ENCODE results near the gene LRP1.

Gene LRP1

DNA sequence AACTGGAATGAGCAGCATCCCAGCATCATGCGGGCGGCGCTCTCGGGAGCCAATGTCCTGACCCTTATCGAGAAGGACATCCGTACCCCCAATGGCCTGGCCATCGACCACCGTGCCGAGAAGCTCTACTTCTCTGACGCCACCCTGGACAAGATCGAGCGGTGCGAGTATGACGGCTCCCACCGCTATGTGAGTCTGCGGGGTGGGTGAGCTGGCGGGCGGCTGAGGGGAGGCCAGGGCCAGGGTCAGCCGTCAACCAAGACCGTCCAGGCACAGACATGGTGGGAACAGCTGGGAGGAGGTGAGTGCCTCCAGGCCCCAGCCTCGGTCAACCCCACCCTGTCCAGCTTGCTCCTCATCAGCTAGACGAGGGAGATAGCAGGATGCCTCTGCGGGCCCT is 62.5 kb downstream of the LRP1 start:
- no peak for DNase-seq (ENCODE audit: low read depth in 1 of 2, low spot score in 1 of 2)

DNA sequence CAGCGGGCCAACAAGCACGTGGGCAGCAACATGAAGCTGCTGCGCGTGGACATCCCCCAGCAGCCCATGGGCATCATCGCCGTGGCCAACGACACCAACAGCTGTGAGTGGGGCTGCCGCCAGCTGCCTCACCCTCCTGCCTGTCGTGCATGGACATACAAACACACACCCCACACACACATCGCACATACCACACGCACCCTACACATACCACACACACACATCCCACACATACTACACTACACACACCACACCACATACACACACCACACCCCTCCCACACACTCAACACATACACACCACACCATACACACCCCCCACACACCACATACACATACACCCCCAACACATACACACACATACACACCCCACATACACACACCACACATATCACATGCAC is 63.1 kb downstream of the LRP1 start:
- no peak for DNase-seq (ENCODE audit: low read depth in 1 of 2, low spot score in 1 of 2)

DNA sequence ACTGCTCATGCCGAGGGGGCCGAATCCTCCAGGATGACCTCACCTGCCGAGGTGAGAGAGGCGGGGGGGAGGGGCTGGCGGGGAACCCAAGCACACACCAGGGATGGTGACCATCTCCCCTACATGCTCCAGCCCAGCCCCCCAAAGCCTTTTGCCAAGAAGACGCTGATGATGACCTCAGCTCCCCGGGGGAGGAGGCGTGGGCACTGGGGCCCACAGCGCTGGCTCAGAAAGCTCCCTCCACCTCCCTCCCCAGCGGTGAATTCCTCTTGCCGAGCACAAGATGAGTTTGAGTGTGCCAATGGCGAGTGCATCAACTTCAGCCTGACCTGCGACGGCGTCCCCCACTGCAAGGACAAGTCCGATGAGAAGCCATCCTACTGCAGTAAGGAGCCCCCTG is 64.6 kb downstream of the LRP1 start:
- no peak for DNase-seq (ENCODE audit: low read depth in 1 of 2, low spot score in 1 of 2)

DNA sequence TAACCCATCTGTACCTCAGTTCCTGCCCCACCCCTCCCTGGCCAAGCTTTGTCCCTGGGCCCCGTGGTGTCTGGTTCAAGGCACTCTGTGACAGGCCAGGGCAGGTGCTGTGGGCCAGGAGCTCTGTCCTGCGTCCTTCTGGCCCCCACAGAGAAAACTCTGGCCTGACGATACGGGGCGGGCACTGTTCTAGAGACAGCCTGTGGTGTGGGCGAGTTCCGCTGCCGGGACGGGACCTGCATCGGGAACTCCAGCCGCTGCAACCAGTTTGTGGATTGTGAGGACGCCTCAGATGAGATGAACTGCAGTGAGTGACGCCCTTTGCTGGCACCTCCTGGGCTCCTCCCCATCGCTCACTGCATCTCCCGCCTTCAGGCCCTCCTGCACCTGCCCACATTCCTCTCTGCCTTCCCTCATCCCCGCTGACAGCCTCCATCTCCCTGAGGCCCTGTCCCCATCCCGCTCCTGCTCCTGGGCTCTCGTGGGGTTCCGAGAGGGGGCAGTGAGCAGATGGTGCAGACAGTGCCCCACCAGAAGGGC is 65.5 kb downstream of the LRP1 start:
- DNase-seq (ENCODE audit: low read depth in 1 of 2, low spot score in 1 of 2): no peak

DNA sequence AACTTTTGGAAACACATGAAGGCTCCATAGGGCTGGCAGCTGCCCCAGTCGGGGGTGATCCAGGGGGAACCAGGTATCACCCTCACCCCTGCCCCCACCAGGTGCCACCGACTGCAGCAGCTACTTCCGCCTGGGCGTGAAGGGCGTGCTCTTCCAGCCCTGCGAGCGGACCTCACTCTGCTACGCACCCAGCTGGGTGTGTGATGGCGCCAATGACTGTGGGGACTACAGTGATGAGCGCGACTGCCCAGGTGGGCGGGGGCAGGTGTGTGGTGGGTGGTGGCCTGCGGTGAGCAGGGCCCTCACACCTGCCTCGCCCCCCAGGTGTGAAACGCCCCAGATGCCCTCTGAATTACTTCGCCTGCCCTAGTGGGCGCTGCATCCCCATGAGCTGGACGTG is 66.0 kb downstream of the LRP1 start:
- DNase-seq (ENCODE audit: low read depth in 1 of 2, low spot score in 1 of 2): no peak

DNA sequence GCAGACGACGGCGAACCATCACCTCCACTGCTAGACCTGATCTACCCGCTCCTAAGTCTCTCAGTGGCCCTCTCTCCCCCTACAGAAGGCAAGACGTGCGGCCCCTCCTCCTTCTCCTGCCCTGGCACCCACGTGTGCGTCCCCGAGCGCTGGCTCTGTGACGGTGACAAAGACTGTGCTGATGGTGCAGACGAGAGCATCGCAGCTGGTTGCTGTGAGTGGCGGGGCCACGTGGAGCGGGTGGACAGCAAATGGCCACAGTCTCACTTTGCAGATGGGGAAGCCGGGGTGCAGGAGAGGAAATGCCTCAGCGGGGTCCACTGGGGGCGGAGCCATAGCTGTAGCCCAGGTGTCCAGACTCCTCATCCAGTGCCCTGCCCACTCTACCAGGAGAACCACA is 66.9 kb downstream of the LRP1 start:
- DNase-seq (ENCODE audit: low read depth in 1 of 2, low spot score in 1 of 2): no peak

DNA sequence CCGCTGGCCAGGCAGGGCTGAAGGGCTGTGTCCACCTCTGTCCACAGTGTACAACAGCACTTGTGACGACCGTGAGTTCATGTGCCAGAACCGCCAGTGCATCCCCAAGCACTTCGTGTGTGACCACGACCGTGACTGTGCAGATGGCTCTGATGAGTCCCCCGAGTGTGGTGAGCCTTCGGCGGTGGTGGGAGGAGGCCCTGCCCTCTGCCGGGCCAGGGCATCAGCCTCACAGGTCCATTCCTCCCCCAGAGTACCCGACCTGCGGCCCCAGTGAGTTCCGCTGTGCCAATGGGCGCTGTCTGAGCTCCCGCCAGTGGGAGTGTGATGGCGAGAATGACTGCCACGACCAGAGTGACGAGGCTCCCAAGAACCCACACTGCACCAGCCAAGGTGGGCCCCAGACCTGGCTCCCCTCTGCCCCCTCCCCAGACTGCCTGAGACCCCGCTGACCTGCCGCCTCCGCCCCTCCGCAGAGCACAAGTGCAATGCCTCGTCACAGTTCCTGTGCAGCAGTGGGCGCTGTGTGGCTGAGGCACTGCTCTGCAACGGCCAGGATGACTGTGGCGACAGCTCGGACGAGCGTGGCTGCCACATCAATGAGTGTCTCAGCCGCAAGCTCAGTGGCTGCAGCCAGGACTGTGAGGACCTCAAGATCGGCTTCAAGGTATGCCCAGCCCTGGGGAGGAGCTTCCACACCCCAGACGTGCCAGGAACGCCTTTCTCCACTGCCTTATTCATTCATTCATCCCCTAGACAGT is 67.5 kb downstream of the LRP1 start:
- no peak for DNase-seq (ENCODE audit: low read depth in 1 of 2, low spot score in 1 of 2)

DNA sequence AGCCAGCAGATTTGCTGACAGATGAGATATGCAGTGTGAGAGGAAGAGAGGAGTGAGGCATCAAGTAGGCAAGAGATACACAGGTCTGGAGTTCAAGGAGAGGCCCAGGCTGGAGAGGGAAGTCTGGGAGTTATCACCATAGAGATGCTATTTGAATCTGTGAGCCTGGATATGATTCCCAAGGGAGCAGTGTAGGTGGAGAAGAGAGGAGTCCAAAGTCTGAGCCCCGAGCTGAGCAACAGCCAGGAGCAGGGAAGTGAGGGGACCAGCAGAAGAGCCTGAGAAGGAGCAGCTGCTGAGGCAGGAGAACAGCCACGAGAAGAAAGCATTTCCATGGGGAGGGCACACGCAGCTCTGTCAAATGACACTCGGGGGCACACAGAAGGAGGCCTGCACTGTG is 68.2 kb downstream of the LRP1 start:
- no peak for DNase-seq (ENCODE audit: low read depth in 1 of 2, low spot score in 1 of 2)

DNA sequence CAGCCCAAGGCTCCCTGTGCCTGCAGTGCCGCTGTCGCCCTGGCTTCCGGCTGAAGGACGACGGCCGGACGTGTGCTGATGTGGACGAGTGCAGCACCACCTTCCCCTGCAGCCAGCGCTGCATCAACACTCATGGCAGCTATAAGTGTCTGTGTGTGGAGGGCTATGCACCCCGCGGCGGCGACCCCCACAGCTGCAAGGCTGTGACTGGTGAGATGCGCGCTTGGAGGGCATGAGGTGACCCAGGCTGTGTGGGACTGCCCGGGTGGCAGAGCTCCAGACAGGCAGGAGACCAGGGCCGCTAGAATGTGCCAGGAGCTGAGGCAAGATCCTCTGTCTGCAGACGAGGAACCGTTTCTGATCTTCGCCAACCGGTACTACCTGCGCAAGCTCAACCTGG is 68.7 kb downstream of the LRP1 start:
- no peak for DNase-seq (ENCODE audit: low read depth in 1 of 2, low spot score in 1 of 2)

DNA sequence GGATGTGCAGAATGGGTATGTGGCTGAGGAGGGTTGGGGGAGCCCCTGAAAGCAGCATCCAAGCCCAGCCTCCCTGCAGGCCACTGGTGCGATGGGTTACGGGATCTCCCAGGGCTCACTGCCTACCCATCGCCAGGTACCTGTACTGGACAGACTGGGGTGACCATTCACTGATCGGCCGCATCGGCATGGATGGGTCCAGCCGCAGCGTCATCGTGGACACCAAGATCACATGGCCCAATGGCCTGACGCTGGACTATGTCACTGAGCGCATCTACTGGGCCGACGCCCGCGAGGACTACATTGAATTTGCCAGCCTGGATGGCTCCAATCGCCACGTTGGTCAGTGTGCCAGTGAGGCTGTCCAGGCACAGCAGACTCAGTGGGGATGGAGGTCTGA is 70.0 kb downstream of the LRP1 start:
- DNase-seq (ENCODE audit: low read depth in 1 of 2, low spot score in 1 of 2): no peak

DNA sequence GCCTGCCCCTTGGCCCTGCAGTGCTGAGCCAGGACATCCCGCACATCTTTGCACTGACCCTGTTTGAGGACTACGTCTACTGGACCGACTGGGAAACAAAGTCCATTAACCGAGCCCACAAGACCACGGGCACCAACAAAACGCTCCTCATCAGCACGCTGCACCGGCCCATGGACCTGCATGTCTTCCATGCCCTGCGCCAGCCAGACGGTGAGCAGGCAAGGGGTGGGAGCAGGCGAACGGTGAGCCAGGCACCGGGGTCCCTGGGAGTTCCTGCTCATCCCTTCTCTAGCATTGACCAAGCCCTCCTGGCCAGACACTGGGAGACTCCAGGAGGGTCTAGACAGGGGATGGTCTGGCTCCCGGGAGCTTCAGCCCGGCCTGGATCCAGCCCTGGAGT is 70.9 kb downstream of the LRP1 start:
- no peak for DNase-seq (ENCODE audit: low read depth in 1 of 2, low spot score in 1 of 2)

DNA sequence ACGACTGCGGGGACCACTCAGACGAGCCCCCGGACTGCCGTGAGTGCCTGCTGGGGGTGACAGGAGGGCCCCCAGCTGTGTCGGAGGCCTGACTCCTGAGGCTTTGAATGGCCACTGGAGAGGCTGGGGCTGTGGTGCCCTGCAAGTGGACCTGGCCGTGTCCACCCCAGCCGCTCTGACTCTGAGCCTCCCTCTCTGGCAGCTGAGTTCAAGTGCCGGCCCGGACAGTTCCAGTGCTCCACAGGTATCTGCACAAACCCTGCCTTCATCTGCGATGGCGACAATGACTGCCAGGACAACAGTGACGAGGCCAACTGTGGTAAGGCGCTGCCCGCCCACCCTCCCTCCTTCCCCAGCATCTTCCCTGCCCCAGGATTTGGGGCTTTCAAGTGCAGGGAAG is 72.2 kb downstream of the LRP1 start:
- DNase-seq (ENCODE audit: low read depth in 1 of 2, low spot score in 1 of 2): no peak

DNA sequence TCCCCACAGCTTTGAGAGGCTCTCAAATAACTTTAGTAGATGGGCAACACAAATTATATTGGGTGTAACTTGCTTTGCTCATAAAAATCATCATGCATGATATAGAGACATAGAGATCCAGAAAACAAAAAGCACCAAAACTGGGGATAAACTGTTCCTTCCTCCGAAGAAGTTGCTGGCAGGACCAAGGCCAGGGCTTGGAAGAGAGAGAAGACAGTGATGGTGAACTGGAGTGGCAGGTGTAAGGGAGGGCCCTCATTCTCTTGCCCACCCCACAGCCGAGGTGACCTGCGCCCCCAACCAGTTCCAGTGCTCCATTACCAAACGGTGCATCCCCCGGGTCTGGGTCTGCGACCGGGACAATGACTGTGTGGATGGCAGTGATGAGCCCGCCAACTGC is 72.9 kb downstream of the LRP1 start:
- no peak for DNase-seq (ENCODE audit: low read depth in 1 of 2, low spot score in 1 of 2)

DNA sequence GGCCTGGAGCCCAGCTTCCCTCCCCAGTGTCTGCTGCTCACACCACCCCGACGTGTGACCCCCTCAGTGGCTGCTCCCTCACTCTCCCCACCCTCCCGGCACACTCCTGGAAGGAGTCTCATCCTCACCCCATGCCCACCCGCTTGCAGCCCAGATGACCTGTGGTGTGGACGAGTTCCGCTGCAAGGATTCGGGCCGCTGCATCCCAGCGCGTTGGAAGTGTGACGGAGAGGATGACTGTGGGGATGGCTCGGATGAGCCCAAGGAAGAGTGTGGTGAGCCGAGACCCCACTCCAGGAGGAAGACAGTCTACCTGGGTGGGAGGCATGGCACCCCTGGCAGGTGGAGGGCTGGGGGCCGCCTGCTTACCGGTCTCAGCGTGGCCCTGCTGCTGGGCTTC is 73.3 kb downstream of the LRP1 start:
- no peak for DNase-seq (ENCODE audit: low read depth in 1 of 2, low spot score in 1 of 2)

DNA sequence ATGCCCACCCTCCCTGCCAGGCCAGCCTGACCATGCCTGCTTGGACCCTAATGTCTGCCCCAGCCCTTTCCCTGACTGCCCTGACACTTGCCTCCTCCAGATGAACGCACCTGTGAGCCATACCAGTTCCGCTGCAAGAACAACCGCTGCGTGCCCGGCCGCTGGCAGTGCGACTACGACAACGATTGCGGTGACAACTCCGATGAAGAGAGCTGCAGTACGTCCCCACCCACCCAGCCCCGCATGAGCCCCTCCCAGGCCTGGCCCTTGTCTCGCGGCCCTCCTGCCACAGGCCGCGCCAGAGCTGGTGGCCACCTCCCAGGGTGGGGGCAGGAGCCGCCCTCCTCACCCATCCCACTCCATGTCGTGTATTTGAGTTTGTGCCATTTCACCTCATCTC is 74.0 kb downstream of the LRP1 start:
- no peak for DNase-seq (ENCODE audit: low read depth in 1 of 2, low spot score in 1 of 2)

DNA sequence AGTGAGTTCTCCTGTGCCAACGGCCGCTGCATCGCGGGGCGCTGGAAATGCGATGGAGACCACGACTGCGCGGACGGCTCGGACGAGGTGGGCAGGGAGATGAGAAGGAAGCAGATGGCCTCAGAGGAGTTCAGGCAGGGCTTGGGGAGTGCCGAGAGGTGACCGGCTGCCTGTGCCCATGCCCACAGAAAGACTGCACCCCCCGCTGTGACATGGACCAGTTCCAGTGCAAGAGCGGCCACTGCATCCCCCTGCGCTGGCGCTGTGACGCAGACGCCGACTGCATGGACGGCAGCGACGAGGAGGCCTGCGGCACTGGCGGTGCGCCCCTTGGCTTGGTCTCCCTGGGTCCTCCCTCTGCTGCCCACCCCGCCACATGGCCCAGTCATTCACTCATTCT is 74.9 kb downstream of the LRP1 start:
- DNase-seq (ENCODE audit: low read depth in 1 of 2, low spot score in 1 of 2): no peak

DNA sequence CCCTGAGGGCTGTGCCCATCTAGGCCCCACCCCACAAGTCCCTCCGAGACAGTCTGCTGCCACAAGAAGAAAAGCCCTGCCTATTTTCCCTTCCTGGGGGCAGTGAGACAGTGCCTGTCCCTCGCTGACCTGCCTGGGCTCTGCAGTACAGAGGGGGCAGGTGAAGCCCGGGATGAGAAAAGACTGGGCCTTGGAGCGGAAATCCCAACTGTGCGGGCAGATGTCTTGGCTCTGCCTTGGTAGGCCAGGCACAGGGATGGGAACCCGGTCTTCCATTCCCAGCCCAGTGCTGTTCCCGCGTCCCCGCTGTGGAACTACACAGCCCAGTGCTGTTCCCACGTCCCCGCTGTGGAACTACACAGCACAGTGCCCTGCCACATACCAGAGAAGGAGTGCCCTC is 75.5 kb downstream of the LRP1 start:
- DNase-seq (ENCODE audit: low read depth in 1 of 2, low spot score in 1 of 2): no peak

DNA sequence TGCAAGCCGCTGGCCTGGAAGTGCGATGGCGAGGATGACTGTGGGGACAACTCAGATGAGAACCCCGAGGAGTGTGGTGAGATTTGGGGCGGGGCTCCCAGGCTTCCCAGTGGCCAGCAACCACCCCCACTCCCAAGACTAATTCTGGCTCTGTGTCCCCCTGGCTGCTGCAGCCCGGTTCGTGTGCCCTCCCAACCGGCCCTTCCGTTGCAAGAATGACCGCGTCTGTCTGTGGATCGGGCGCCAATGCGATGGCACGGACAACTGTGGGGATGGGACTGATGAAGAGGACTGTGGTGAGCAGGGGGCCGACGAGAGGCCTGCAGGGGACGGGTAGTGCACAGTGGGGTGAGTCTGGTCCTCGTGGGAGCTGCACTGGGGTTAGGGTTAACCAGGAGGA is 76.2 kb downstream of the LRP1 start:
- no peak for DNase-seq (ENCODE audit: low read depth in 1 of 2, low spot score in 1 of 2)

DNA sequence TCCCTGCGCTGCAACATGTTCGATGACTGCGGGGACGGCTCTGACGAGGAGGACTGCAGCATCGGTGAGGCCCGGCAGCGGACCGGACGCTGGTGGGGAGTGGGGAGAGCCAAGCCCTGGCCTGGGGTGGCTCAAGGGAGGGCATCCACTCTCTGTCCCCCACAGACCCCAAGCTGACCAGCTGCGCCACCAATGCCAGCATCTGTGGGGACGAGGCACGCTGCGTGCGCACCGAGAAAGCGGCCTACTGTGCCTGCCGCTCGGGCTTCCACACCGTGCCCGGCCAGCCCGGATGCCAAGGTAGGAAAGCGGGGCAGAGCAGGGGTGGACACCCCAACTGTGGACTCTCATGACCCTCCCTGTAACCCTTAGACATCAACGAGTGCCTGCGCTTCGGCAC is 76.9 kb downstream of the LRP1 start:
- no peak for DNase-seq (ENCODE audit: low read depth in 1 of 2, low spot score in 1 of 2)

DNA sequence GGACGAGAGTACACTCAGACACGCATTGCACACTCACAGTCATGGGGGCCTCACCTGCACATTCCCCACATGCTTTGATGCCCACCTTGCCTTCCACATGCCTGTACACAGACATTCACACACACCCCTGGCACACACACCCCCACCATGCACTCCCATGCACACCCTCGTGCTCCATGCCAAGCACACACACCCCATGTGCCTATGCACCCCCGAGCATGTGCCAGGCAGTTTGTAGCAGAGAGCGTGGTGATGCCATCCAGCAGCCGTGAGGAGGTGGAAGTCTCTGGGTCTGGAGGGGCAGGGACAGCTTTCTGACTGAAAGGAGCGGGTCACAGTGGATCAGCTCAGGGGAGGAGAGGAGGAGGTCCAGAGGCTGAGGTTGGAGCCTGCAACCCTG is 77.6 kb downstream of the LRP1 start:
- DNase-seq (ENCODE audit: low read depth in 1 of 2, low spot score in 1 of 2): no peak

DNA sequence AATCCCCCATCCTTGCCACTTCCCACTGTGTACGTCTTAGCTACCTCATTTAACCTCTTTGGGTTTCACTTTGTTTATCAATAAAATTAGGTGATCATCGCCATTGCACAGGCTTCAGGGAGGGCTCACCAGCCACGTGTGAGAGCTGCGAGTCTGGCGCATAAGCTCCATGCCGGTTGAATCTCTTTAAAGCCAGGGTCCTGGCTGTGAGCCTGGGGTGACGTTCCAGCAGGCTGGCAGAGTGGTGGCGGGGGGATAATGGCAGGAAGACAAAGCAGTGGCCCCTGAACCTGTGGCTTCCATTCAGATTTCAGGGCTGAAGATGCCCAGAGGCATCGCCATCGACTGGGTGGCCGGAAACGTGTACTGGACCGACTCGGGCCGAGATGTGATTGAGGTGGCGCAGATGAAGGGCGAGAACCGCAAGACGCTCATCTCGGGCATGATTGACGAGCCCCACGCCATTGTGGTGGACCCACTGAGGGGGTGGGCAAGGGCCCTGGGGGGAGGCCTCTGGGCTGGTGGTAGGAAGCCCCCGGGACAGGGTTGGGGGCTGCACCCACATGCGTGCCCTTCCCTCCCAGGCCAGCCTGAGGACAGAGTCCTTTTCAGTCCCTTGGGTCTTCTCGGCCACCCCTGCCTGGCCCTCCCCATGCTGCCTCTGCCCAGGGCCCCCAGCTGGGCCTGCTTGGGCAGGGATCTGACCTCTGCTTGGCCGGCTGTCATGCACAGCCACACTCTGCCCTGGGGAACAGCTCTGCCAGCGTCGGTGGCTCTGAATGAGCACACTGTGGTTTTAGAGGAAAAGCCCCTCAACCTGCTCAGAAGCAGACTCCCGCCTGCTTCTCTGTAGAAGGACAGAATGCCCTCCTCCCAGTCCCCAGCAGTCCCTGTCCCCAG is 79.7 kb downstream of the LRP1 start:
- DNase-seq (ENCODE audit: low read depth in 1 of 2, low spot score in 1 of 2): no peak

DNA sequence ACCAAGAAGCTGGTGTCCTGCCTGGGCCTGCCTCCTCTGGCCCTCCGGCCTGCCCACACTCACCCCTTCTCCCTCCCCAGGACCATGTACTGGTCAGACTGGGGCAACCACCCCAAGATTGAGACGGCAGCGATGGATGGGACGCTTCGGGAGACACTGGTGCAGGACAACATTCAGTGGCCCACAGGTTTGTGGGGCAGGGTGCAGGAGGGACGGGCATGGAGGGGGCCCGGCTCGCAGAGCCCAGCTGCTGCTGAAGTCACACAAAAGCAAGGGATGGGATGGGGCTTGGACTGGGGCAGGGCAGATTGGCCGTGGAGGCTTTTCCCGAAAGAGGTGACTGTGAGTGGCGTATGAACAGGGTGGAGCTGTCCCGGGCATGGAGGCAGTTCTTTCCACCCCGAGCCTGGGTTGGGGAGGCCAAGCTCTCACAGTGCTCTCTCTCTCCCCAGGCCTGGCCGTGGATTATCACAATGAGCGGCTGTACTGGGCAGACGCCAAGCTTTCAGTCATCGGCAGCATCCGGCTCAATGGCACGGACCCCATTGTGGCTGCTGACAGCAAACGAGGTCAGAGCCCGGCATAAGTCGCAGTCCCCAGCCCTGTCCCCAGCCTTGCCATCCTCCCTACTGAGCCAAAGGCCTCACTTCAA is 80.5 kb downstream of the LRP1 start:
- no peak for DNase-seq (ENCODE audit: low read depth in 1 of 2, low spot score in 1 of 2)

Data from activated T-helper 1 cell treated with anti-CD3 and anti-CD28 coated beads, Interleukin-2, amount 50 U/mL, for 16 hours (primary cell).